Measurements from ENCODE around the gene ANKS3.

ANKS3 gene

GRCh38 chr16:4755687-4756086 is 21.6 kb upstream of the ANKS3 start:
- H3K27ac ChIP-seq, result no peak overlapping the region
- H3K9ac ChIP-seq, result no peak overlapping the region
- H3K4me2 ChIP-seq (ENCODE audit: low read length), result no peak overlapping the region
- no peaks in the 10 kb centered on the region for H3K9me3 ChIP-seq (ENCODE audit: control insufficient read depth, low read length)
- H3K4me1 ChIP-seq, result no peaks in the 10 kb centered on the region
- no peak for TF ChIP-seq CTCF (IDR thresholded peaks at IDR 0.05)
- H3K36me3 ChIP-seq (ENCODE audit: control insufficient read depth, insufficient read depth, low read length), result no peaks in the 10 kb centered on the region
- H2AFZ ChIP-seq, result no peak overlapping the region
- no peaks in the 10 kb centered on the region for H3K27me3 ChIP-seq (ENCODE audit: control insufficient read depth, insufficient read depth, low read length)
- no peak overlapping the region for H3K4me3 ChIP-seq (ENCODE audit: low read depth, low read length)
- peaks cover 6% of the 10 kb centered on the region for H3K79me2 ChIP-seq

- no peaks in the 10 kb centered on the region for H3K27me3 ChIP-seq (ENCODE audit: control insufficient read depth, insufficient read depth, low read length)
- H3K9me3 ChIP-seq (ENCODE audit: control insufficient read depth, low read length), result no peaks in the 10 kb centered on the region
- no peak for TF ChIP-seq CTCF (IDR thresholded peaks at IDR 0.05)
- H3K9ac ChIP-seq, result no peak overlapping the region
- no peak overlapping the region for H3K4me3 ChIP-seq (ENCODE audit: low read depth, low read length)
- H3K4me2 ChIP-seq (ENCODE audit: low read length), result no peak overlapping the region
- H2AFZ ChIP-seq, result no peak overlapping the region
- no peaks in the 10 kb centered on the region for H3K36me3 ChIP-seq (ENCODE audit: control insufficient read depth, insufficient read depth, low read length)
- H3K27ac ChIP-seq, result no peak overlapping the region
- no peaks in the 10 kb centered on the region for H3K4me1 ChIP-seq
- H3K79me2 ChIP-seq, result peaks cover 6% of the 10 kb centered on the region
Observed at GRCh38 chr16:4754865-4755264, 20.8 kb upstream of the ANKS3 start.

- Histone ChIP-seq H3K27ac (no peak overlapping the region), H3K79me2 (peaks cover 6% of the 10 kb centered on the region), H3K9me3 (ENCODE audit: control insufficient read depth, low read length) (no peaks in the 10 kb centered on the region), H3K4me3 (ENCODE audit: low read depth, low read length) (no peak overlapping the region), H3K4me1 (no peaks in the 10 kb centered on the region), H3K4me2 (ENCODE audit: low read length) (no peak overlapping the region), H3K36me3 (ENCODE audit: control insufficient read depth, insufficient read depth, low read length) (no peaks in the 10 kb centered on the region), H3K9ac (no peak overlapping the region), H3K27me3 (ENCODE audit: control insufficient read depth, insufficient read depth, low read length) (no peaks in the 10 kb centered on the region), H2AFZ (no peak overlapping the region)
- no peak for TF ChIP-seq CTCF (IDR thresholded peaks at IDR 0.05)
Observed at GRCh38 chr16:4753227-4753626, 19.2 kb upstream of the ANKS3 start.

GRCh38 chr16:4752351-4753100 is 18.5 kb upstream of the ANKS3 start:
- H3K4me3 ChIP-seq (ENCODE audit: low read depth, low read length), result no peak overlapping the region
- H3K36me3 ChIP-seq (ENCODE audit: control insufficient read depth, insufficient read depth, low read length), result no peaks in the 10 kb centered on the region

More at GRCh38 chr16:4752351-4753100, 18.5 kb upstream of the ANKS3 start:
- Histone ChIP-seq H3K9ac (no peak overlapping the region), H3K27ac (no peak overlapping the region), H3K4me1 (no peaks in the 10 kb centered on the region), H2AFZ (no peak overlapping the region), H3K27me3 (ENCODE audit: control insufficient read depth, insufficient read depth, low read length) (no peaks in the 10 kb centered on the region), H3K4me2 (ENCODE audit: low read length) (no peak overlapping the region), H3K79me2 (peaks cover 6% of the 10 kb centered on the region), H3K9me3 (ENCODE audit: control insufficient read depth, low read length) (no peaks in the 10 kb centered on the region)
- TF ChIP-seq CTCF (IDR thresholded peaks at IDR 0.05), result no peak

Data from parathyroid adenoma (tissue), 2 donors.